ENCODE measurements around the gene CMC1. TPM values are rescaled to one million over a fixed set of nuclear protein-coding genes. Genes with fewer than 3 reads are reported as not detected.
A peak's percentile ranks its signal among the peaks of the same experiment; 100 is the strongest.

The CMC1 gene
- total RNA-seq, 1 experiment from 2014 or later = 15.9 TPM

DNA sequence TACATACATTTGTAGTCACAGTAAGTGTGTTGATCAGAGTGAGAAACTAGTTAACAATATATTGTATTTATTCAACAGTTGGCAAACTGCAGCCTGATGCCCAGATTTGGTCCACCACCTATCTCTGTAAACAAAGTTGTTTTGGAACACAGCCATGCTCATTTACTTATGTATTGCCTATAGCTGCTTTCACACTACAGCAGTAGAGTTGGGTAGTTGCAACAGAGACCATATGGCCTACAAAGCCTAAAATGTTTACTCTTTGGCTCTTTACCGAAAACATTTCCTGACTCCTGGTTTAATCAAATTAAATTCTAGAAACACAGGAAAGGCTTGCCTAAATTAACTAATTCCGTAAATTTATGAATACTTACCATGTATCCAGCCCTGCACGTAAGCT, 39.4 kb downstream of the CMC1 start:
- CTCF ChIA-PET = no interaction called here
- no peak for ATAC-seq
- in situ Hi-C loops (cut with HindIII; ENCODE audit: low pct_unique_long_range_greater_than_20kb, low sequenced_read_pairs) = no loop called here

DNA sequence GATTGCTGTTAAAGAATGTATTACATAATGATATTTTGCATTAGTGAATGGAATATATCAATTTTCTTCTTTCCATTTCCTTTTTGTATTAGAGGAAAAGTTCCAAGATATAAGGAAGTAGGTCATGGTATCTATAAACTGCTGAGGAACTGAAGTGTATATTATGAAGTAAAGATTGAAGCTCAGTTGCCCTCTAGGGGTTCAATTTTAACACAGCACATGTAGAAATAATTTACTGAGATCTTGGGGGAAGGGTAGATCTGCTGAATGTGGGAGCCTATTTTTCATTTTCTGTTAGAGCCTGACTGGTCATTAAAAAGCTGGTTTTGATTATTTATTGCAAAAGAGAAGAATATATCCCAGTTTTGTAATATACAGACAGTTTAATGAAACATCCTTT, 45.2 kb downstream of the CMC1 start:
- H3K4me1 ChIP-seq (ENCODE audit: control insufficient read depth, insufficient read depth, low read length) = no peaks in the 10 kb centered on the region
- no peaks in the 10 kb centered on the region for H3K27me3 ChIP-seq (ENCODE audit: control insufficient read depth, insufficient read depth, low read length)
- H3K4me3 ChIP-seq (ENCODE audit: low read depth in 2 of 2, low read length in 2 of 2) = no peak overlapping the region
- ATAC-seq (peak; percentile 87), DNase-seq (ENCODE audit: low read depth, low spot score) (peak; percentile 47)
- intact Hi-C loops (cut with micrococcal nuclease; ENCODE audit: unreplicated experiment) = no loop called here
- ChIA-PET POLR2A (no interaction called here), CTCF (interaction anchor here (0.6 kb wide), 1 partner anchor 145 kb away, joined by 5 read pairs; no protein-coding TSS in a partner anchor)
- H3K9me3 ChIP-seq (ENCODE audit: control insufficient read depth, insufficient read depth, low read depth, low read length) = no peaks in the 10 kb centered on the region
- TF ChIP-seq, protein P1, sequence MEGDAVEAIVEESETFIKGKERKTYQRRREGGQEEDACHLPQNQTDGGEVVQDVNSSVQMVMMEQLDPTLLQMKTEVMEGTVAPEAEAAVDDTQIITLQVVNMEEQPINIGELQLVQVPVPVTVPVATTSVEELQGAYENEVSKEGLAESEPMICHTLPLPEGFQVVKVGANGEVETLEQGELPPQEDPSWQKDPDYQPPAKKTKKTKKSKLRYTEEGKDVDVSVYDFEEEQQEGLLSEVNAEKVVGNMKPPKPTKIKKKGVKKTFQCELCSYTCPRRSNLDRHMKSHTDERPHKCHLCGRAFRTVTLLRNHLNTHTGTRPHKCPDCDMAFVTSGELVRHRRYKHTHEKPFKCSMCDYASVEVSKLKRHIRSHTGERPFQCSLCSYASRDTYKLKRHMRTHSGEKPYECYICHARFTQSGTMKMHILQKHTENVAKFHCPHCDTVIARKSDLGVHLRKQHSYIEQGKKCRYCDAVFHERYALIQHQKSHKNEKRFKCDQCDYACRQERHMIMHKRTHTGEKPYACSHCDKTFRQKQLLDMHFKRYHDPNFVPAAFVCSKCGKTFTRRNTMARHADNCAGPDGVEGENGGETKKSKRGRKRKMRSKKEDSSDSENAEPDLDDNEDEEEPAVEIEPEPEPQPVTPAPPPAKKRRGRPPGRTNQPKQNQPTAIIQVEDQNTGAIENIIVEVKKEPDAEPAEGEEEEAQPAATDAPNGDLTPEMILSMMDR (IDR thresholded peaks at IDR 0.05) = peak; percentile 61; the same call in 1 of the 2 replicates
- no peak for TF ChIP-seq SIN3A (IDR thresholded peaks at IDR 0.05; ENCODE audit: borderline replicate concordance, insufficient read depth, low read depth, low read length)
- H3K36me3 ChIP-seq (ENCODE audit: control insufficient read depth, insufficient read depth, low read length) = no peaks in the 10 kb centered on the region
- no peak overlapping the region for H3K27ac ChIP-seq (ENCODE audit: low read length)
- BruUV-seq (replicated peaks) = no TSS peak
- in situ Hi-C loops (cut with HindIII; ENCODE audit: low pct_unique_long_range_greater_than_20kb, low sequenced_read_pairs) = no loop called here

More for the DNA sequence above, 39.4 kb downstream of the CMC1 start:
- Histone ChIP-seq H3K9me3 (ENCODE audit: control insufficient read depth, insufficient read depth, low read depth, low read length) (no peaks in the 10 kb centered on the region), H3K27me3 (ENCODE audit: control insufficient read depth, insufficient read depth, low read length) (no peaks in the 10 kb centered on the region), H3K36me3 (ENCODE audit: control insufficient read depth, insufficient read depth, low read length) (no peaks in the 10 kb centered on the region), H3K4me1 (ENCODE audit: control insufficient read depth, insufficient read depth, low read length) (no peaks in the 10 kb centered on the region), H3K27ac (ENCODE audit: low read length) (no peak overlapping the region), H3K4me3 (ENCODE audit: low read depth in 2 of 2, low read length in 2 of 2) (no peak overlapping the region)
- no TSS peak for BruUV-seq (replicated peaks)
- DNase-seq (ENCODE audit: low read depth, low spot score) = no peak
- intact Hi-C loops (cut with micrococcal nuclease; ENCODE audit: unreplicated experiment) = no loop called here
- TF ChIP-seq SIN3A (IDR thresholded peaks at IDR 0.05; ENCODE audit: borderline replicate concordance, insufficient read depth, low read depth, low read length) = no peak
- TF ChIP-seq, protein P2, sequence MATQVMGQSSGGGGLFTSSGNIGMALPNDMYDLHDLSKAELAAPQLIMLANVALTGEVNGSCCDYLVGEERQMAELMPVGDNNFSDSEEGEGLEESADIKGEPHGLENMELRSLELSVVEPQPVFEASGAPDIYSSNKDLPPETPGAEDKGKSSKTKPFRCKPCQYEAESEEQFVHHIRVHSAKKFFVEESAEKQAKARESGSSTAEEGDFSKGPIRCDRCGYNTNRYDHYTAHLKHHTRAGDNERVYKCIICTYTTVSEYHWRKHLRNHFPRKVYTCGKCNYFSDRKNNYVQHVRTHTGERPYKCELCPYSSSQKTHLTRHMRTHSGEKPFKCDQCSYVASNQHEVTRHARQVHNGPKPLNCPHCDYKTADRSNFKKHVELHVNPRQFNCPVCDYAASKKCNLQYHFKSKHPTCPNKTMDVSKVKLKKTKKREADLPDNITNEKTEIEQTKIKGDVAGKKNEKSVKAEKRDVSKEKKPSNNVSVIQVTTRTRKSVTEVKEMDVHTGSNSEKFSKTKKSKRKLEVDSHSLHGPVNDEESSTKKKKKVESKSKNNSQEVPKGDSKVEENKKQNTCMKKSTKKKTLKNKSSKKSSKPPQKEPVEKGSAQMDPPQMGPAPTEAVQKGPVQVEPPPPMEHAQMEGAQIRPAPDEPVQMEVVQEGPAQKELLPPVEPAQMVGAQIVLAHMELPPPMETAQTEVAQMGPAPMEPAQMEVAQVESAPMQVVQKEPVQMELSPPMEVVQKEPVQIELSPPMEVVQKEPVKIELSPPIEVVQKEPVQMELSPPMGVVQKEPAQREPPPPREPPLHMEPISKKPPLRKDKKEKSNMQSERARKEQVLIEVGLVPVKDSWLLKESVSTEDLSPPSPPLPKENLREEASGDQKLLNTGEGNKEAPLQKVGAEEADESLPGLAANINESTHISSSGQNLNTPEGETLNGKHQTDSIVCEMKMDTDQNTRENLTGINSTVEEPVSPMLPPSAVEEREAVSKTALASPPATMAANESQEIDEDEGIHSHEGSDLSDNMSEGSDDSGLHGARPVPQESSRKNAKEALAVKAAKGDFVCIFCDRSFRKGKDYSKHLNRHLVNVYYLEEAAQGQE (IDR thresholded peaks at IDR 0.05; ENCODE audit: insufficient read depth in 1 of 2, low read depth in 2 of 2, low read length in 1 of 2) = no peak
- TF ChIP-seq POLR2AphosphoS5 (IDR thresholded peaks at IDR 0.05; ENCODE audit: low read depth, low read length) = no peak
- TF ChIP-seq TCF7L2 (IDR thresholded peaks at IDR 0.05; ENCODE audit: low read depth, low read length) = no peak
- TF ChIP-seq, protein P1 (IDR thresholded peaks at IDR 0.05) = no peak
- POLR2A ChIA-PET = no interaction called here
